RWPE2 (cell line): Measurements from ENCODE around the gene TIMM13.
A peak's percentile ranks its signal among the peaks of the same experiment; 100 is the strongest.

Experiments
- ATAC-seq: fragments of 200-7000 bp; cut with Tn5 transposase; 3 replicates; pipeline ENCODE4 v1.9.1; 2021; ENCODE audit warnings: low read depth
- DNase-seq: peaks from one replicate; pipeline ENCODE4 v3.0.0-alpha.2; 2020; ENCODE audit warnings: low spot score
- H3K27ac ChIP-seq: fragments of 450-650 bp; 2 replicates; pipeline ENCODE4 v1.5.1; 2017; ENCODE audit warnings: mild to moderate bottlenecking; ENCODE audit not compliant: poor library complexity, severe bottlenecking
- H3K27me3 ChIP-seq: fragments of 250-450 bp; sonication (Bioruptor Pico); 2 replicates; pipeline ENCODE4 v1.5.1; 2021; ENCODE audit warnings: mild to moderate bottlenecking, moderate library complexity; ENCODE audit not compliant: insufficient read depth, poor library complexity, severe bottlenecking
- H3K36me3 ChIP-seq: fragments of 250-450 bp; sonication (Bioruptor Pico); 2 replicates; pipeline ENCODE4 v1.5.1; 2020; ENCODE audit warnings: low read depth, mild to moderate bottlenecking, moderate library complexity
- H3K4me1 ChIP-seq: fragments of 250-450 bp; sonication (Bioruptor Pico); 2 replicates; pipeline ENCODE4 v1.5.1; 2021; ENCODE audit warnings: mild to moderate bottlenecking, moderate library complexity; ENCODE audit not compliant: insufficient read depth, poor library complexity, severe bottlenecking
- H3K4me3 ChIP-seq: fragments of 250-450 bp; sonication (Bioruptor Pico); 2 replicates; pipeline ENCODE4 v1.5.1; 2021; ENCODE audit warnings: mild to moderate bottlenecking, moderate library complexity; ENCODE audit not compliant: severe bottlenecking
- H3K9me3 ChIP-seq: fragments of 250-450 bp; sonication (Bioruptor Pico); 2 replicates; pipeline ENCODE4 v1.5.1; 2021; ENCODE audit warnings: mild to moderate bottlenecking, moderate library complexity; ENCODE audit not compliant: severe bottlenecking
- CTCF ChIP-seq: fragments of 450-650 bp; IDR thresholded peaks from one replicate; pipeline ENCODE4 v1.5.1; 2017; ENCODE audit warnings: mild to moderate bottlenecking, moderate library complexity; ENCODE audit not compliant: poor library complexity, severe bottlenecking

The TIMM13 gene

GRCh38 chr19:2457394-2458037 lies 30.1 kb upstream of the TIMM13 start:
- H3K27me3 ChIP-seq = no peaks in the 10 kb centered on the region
- no peaks in the 10 kb centered on the region for H3K36me3 ChIP-seq
- no peaks in the 10 kb centered on the region for H3K4me1 ChIP-seq
- H3K4me3 ChIP-seq = peak overlapping the region; percentile 100
- DNase-seq = no peak
- no peak for TF ChIP-seq CTCF
- ATAC-seq = no peak
- H3K27ac ChIP-seq = peak overlapping the region; percentile 81
- no peaks in the 10 kb centered on the region for H3K9me3 ChIP-seq

- ATAC-seq = peak; percentile 54; the same call in 1 of the 3 replicates
- Histone ChIP-seq H3K4me1 (no peaks in the 10 kb centered on the region), H3K27me3 (no peaks in the 10 kb centered on the region), H3K36me3 (peaks cover under 1% of the 10 kb centered on the region; the same call in 1 of the 2 replicates), H3K27ac (peak overlapping the region; percentile 81), H3K9me3 (no peaks in the 10 kb centered on the region), H3K4me3 (peak overlapping the region; percentile 100)
- DNase-seq = no peak
- TF ChIP-seq CTCF = no peak
These were observed 28.6 kb upstream of the TIMM13 start for GRCh38 chr19:2455851-2456570.

- peak overlapping the region; percentile 81 for H3K27ac ChIP-seq
- peak overlapping the region; percentile 100 for H3K4me3 ChIP-seq
- H3K27me3 ChIP-seq = no peaks in the 10 kb centered on the region
- H3K9me3 ChIP-seq = no peaks in the 10 kb centered on the region
- H3K4me1 ChIP-seq = no peaks in the 10 kb centered on the region
- TF ChIP-seq CTCF = no peak
- ATAC-seq (no peak), DNase-seq (no peak)
- peaks cover 4% of the 10 kb centered on the region; the same call in 1 of the 2 replicates for H3K36me3 ChIP-seq
These were observed 27.8 kb upstream of the TIMM13 start for GRCh38 chr19:2454962-2455850.

- ATAC-seq (no peak), DNase-seq (no peak)
- TF ChIP-seq CTCF = no peak
- H3K9me3 ChIP-seq = no peaks in the 10 kb centered on the region
- peaks cover 9% of the 10 kb centered on the region for H3K36me3 ChIP-seq
- H3K27me3 ChIP-seq = no peaks in the 10 kb centered on the region
- no peaks in the 10 kb centered on the region for H3K4me1 ChIP-seq
- peak overlapping the region; percentile 81 for H3K27ac ChIP-seq
- H3K4me3 ChIP-seq = no peak overlapping the region
These were observed 27.0 kb upstream of the TIMM13 start for GRCh38 chr19:2454199-2454961.
